Stimulated activated CD8-positive, alpha-beta memory T cell treated with anti-CD3 and anti-CD28 coated beads, Interleukin-4, amount 100 ng/mL, for 4 hours (primary cell): ENCODE data around the gene HHIP.

Experiments
- DNase-seq, 2 donors: peaks; one replicate each; pipeline ENCODE4 v3.0.0-alpha.2; 2020; ENCODE audit warnings: low read depth in 2 of 2, low spot score in 1 of 2

Gene HHIP

DNA sequence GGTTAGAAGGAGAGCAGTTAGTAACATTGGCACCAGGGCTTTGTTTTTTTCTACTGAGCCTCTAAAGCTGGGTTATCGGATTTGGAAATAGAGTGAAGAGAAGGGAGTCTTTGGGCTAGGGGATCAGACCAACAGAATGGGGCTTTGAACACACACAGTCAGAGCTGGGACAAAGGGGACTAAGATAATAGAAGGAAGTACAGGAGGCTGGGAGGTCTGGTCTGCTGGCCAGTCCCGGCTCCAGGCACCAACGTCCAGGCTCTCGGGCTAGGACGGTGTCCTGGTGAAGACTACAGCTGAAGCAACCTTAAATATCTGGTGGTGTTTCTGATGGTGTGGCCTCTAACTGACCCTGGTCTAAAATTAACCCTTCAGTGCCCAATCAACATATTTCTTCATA, 57.5 kb downstream of the HHIP start:
- DNase-seq, result no peak

GRCh38 chr4:144705601-144706590, 59.9 kb downstream of the HHIP start:
- no peak for DNase-seq

DNA sequence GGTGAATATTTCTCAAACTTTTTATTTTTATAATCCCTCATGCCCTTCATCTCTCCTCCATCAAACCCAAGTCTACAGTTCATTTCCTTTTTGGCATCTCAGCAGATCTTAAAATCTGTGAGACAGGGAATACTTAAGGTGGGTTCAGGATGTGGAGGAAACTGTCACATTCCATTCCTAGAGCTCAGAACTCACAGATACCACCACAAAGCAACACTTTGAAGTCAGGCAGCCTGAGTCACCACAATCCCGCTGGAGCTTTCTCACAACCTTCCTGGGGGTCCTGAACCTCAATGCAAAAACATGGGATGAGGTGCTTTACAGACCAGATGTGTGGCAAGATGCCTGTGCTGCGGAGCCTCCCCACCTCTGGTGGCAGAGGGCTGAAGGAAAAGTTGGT, 63.2 kb downstream of the HHIP start:
- no peak for DNase-seq

- no peak for DNase-seq
Measured at GRCh38 chr4:144709793-144710525, 64.0 kb downstream of the HHIP start.

DNA sequence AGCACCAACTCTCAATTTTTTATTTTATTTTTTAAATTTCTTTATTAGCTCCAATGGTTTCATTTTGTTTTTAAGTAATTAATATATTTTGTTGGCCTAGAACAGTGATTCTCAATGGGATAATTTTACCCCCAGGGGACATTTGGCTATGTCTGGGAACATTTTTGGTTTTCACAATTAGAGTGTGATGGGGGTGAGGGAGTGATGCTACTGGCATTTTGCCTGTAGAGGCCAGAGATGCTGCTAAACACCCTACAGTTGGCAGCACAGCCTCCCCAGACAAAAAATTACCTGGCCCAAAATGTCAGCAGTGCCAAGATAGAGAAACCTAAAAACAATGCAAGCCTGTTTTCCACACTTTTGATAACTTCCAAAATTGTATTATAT, 64.6 kb downstream of the HHIP start:
- DNase-seq, result no peak

- DNase-seq, result no peak
Measured at GRCh38 chr4:144711700-144712456, 65.9 kb downstream of the HHIP start.

DNA sequence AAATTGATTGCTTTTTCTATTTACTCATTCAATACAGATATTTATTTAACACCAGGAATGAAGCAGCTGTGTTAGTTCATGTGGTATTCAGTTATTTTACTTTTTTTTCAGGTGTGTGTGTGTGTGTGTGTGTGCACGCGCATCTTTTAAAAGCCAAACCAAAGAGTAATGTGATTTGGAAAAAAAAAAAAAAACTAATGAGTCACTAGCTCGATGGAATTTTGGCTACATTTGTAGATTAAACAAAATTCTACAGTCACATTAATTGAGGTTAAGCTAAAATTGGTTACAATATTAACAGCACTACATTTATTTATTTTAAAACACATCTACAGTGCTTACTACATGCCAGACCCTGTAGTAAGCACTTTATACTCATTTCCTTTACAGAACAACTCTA, 66.8 kb downstream of the HHIP start:
- no peak for DNase-seq

DNA sequence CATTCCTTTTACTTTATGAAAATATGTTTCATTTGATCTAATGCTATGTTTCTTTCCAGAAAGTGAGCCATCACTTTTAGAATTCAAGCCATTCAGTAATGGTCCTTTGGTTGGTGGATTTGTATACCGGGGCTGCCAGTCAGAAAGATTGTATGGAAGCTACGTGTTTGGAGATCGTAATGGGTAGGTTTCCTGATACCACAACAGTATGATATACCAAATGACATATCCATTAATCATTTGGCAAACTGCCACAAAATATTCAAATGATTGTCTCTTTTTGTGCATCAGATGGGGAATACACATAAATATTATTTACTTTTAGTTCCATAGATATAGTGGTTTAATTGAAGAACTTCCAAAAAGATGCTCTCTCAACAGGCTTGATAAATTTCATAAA, 68.2 kb downstream of the HHIP start:
- no peak for DNase-seq

DNA sequence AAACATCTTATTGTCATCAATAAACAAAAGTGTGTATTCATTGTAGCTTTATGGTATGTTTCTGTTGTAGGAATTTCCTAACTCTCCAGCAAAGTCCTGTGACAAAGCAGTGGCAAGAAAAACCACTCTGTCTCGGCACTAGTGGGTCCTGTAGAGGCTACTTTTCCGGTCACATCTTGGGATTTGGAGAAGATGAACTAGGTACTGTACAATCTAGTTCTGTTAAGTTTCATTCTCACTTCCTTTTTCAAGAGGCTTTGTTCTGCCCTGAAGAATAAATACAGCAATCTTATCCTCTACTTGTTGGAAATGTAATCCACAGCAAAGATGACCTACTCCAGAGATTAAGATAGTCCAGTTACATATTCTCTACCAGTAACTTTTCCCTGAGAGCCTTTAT, 69.3 kb downstream of the HHIP start:
- DNase-seq, result no peak

DNA sequence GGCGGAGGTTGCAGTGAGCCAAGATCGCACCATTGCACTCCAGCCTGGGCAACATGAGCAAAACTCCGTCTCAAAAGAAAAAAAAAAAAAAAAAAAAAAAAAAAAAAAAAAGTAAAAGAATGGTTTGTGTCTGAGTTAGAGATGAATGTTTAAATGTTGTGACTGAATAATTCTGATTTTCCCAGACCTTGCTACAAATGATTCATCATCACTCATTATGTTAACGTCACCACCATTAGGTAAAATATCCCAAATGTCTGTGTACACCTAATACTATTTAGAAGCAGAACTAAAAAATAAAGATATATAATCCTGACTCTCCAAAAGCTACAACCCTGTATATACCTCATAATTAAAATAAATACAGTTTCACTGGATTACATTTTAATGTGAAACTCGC, 70.8 kb downstream of the HHIP start:
- DNase-seq, result no peak

DNA sequence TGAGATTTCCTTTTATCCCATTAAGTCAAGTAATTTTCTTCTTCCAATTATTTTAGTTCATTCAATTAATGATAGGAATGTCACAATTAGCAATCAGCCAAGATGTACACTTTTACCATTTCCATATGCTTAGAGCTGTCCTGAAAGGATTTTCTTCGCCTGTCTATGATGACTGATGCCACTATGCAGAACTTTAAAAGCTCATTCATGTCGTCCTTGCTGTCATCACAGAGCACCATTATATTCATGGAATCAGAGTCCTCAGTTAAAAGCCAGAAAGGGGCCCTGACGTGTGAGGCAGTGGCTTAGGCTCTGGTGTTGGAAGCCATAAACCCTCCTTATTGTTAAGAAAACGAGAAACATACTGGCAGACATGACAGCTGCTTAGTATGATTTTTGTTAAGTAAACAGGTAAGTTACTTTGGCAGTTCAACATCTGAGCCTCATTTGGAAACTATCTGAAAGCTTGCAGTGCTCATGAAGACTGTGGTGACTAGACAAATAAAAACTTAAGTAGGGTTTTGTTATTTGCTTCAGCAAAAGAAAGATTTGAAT, 73.1 kb downstream of the HHIP start:
- DNase-seq, result no peak

DNA sequence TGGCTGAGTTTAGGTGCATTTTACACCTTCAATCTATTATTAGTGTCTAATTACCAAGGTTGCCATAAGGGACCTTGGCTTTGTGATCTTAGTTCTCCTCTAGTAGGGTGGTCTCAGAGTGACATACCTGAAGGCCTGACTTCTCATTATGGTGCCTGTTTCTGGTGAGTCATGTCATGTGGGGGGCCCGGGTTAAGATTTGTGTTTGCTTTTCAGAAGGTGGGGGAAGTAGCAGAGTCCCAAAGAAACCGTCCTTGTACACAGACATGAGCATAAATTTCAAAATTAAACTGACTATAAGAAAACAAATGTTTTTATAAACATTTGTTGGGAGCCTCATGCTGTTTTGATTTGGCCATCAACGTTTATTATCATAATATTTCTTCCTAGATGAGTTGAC, 74.5 kb downstream of the HHIP start:
- DNase-seq, result no peak

DNA sequence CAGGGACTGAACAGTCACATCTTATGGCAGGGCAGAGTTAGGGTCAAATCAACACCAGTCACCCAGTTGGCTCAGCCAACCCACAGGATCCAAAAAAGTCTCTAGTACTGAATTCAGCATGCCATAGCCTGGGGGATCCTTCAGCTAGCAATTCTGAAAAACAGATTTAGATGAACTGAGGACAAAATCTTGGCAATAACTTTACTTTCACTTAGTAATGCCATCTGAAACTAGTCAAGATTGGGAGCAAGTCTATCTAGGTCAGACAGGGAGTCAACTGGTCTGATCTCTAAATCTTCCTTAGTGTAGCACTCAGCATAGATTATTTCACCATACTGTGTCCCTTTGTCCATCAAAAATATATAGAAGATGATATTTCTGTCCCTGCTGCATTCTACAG, 76.0 kb downstream of the HHIP start:
- DNase-seq, result no peak

DNA sequence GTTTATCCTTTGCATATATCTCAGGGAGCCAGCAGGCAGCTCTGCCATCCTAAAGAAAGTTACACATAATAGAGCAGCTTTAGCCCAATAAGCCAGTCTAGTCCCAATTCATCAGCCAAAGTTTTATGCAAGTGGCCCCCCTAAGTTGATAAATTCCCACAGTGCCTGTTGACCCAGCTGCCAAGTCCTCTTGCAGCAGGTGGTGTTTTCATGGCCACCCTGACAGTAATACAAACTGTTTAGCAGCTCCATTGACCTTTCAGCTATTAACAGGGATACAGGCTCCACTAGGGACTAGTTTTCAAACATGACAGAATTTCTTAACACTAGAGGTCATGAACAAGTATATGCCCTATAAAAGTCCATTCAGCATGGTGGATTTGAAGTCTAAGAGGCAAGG, 77.5 kb downstream of the HHIP start:
- DNase-seq, result no peak

- DNase-seq, result no peak
Measured at GRCh38 chr4:144729175-144729574, 83.2 kb downstream of the HHIP start.

DNA sequence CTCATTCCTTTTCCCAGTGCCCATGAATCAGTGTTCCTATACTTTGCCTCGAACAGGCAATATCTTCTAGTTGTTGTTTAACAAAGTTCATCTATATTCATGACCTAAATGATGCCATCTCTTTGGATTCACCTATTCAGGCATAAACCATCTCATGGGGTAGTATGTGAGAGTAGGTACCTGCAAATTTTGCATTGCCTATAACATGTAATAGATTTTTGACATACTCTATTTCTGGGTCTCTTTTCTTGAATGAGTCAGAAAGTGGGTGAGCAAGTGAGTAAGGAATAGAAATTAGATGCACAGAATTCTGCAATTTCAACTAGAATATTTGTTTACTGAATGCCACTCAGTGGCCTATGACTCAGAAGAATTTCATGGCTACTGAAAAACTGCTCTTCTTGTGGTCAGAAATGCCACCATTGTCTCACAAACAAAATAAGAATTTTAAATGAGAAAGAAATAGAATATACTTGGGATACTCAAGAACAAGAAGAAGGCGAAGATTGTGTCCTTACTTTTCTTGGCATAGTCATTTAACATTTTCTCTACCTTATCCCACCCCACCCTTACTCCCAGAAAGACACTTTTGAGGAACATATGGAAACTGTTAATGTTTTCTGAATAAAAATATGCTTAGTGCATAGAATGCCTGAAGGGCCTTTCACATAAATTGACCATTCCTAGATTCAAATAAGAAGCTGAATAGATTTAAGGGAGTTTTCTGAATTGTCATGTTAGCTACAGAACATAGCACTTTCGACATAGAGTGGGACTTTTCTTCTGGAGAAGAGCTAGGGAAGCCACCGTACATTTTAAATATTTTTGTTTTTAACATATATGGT, 86.8 kb downstream of the HHIP start:
- no peak for DNase-seq

DNA sequence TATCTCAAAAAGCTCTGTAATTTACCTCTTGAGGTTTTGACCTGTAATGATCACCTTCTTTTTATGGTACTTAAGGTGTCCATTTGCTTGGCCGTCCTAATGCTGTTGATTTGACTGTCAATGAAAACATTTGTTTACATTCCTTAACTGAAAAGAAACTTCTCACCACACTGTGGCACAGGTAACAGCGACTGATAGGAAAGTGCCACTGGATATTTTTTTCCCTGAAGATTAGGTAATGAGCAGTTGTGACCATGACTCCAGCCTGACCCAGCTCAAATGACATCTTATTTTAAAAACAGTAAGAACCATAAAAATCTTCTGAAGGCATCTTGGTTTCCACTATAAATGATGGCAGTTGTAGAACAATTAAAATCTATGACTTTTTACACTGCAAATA, 87.6 kb downstream of the HHIP start:
- no peak for DNase-seq

DNA sequence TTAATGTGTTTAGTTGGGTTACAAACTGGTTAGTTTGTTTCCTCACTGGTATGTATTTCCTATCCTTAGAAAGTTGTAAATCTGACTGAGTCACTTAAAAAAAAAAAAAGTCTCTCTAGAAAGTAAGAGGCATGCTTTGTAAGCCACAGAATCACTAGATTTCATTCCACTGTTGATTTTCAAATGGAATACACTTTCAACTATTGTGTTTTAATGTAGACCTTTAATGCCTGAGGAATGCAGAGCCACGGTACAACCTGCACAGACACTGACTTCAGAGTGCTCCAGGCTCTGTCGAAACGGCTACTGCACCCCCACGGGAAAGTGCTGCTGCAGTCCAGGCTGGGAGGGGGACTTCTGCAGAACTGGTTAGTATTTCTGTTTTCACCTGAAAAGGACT, 88.6 kb downstream of the HHIP start:
- DNase-seq, result no peak

GRCh38 chr4:144738649-144739048, 92.7 kb downstream of the HHIP start:
- DNase-seq, result no peak

DNA sequence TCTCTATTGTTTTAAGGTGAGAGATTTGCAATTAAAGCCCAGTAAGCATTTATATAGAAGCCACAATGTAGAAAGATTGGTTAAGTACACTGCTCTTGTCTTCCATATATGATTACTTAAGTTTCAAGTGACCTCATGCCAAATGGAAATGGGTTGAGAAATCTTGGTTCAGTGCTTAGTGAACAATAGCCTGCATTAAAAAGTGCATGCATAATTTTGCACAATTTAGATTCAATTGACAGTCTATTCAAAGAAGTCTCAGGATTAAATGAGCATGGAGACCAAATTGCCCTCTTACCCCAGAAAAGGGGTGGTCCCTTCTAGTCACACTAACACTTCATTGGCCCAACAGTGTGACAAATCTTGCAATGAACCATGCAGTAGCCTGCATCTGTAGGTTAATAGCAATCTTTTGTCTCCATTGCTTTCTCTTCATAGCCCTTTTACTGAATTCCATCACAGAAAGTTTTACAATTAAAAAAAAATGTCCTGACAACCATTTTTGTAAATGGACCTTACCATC, 93.6 kb downstream of the HHIP start:
- no peak for DNase-seq
